Hematopoietic multipotent progenitor cell treated with erythropoietin and hydrocortisone succinate and interleukin-3 and kit ligand, for 8 days (in vitro differentiated cells): ENCODE results near the gene ZNF30.
"Not testable (repeated sequence)": the region's sequence is repeated elsewhere in the genome, so short reads cannot be mapped to it uniquely, and the experiment has no call there.

Source experiments
- DNase-seq: peaks from one replicate; pipeline ENCODE4 v3.0.0-alpha.2; 2015

Gene ZNF30

GRCh38 chr19:34990578-34991192 is 64.0 kb downstream of the ZNF30 start:
- DNase-seq: no peak

DNA sequence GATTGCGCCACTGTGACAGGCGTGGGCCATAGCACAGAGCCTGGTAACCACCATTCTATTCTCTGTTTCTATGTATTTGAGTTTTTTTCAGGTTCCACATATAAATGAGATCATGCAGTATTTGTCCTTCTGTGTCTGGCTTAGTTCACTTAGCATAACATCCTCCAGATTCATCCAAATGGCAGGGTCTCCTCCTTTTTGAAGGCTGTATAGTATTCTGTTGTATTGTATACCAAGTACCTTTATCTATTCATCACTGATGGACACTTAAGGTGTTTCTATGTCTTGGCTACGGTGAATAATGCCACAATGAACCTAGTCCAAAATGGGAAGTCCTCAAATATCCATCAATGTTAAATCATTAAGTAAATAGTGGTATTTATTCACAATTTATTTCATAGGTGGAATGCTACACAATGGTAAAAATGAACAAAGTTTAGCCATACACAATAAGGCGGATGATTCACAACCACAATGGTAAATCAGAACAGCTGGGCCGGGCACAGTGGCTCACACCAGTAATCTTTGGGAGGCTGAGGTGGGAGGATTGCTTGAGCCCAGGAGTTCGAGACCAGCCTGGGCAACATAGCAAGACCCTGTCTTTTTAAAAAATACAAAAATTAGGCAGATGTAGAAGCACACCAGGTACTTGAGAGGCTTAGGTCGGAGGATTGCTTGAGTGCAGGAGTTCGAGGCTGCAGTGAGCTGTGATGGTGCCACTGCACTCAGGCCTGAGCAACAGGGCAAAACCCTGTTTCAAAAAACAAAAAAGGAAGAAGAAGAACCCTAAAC is 65.0 kb downstream of the ZNF30 start:
- DNase-seq: no peak

DNA sequence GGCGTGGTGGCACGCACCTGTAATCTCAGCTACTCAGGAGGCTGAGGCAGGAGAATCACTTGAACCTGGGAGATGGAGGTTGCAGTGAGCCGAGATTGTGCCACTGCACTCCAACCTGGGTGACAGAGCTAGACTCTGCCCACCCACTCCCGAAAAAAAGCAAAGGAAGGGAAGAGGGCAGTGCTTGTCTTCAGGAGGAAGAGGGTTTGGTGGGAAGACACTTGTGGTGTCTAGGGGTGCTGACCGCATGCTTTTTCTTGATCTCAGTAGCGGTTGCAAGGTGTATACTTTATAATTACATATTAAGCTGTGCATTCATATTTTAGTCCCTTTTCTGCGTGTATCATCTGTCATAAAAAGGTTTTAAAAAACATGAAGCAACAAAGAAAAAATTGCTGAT is 65.9 kb downstream of the ZNF30 start:
- DNase-seq: not testable (repeated sequence)

DNA sequence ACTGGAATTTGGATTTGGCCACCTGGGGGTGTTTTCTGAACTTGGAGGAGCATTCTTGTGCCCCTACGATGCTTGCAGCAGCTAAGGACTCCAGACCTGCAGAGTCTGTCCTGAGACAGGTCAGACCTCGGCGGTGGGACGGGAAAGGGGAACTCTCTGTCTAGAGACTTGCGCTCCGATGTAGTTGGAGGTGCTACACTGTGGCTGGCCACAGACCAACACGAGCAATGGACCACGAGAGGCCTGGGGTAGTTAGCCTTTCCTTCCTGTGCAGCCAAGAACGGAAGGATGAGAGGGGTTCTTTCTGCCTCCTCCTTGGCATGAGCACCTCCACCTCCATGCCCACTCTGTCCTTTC is 67.6 kb downstream of the ZNF30 start:
- no peak for DNase-seq
